ENCODE data around the gene AAK1. TPM values are rescaled to one million over a fixed set of nuclear protein-coding genes. Genes with fewer than 3 reads are reported as not detected.

The AAK1 gene
- total and polyA plus RNA-seq, 2 of the 13 experiments (the other 11 are each of a cell fraction or from before 2014, with no cell fraction given): 9.8 to 10.3 TPM

DNA sequence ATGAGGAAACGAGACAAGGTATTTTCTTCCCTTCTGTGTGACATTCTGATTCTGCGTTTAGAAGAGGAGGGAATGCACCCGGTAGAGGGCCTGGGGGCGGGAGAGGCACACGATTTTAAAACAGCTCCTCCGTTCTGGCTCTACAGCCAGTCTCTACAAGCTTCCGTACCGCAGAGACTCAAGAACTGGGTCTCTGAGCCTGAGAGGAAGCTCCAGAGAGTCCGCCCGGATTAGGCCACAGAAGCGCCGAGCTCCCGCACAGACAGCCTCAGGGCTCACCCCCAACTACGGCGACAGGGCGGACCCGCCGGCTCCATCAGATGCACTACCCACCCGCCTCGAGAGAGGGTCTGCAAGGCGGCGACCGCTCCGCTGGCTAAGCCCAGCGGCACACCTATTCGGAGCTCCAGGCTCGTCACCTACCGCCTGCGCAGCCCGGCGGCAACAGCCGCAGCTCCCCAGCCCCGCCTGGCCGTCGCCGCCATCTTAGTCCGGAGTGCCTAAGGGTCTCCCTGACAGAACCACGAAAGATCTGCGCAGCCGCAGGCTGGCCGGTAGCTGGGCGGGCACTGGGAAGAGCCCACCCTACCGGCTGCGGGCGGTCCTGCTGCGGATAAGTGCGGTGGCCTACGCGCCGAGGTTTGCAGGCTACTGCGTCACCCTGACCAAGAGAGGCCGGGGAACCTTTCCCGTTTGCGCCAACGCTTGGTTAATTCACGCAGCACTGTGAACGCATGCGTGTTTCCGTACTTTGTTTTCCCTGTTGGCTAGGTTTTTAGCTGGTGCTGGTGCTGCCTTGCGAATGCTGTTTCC lies 206.4 kb downstream of the AAK1 start, which contains the start of gene NFU1 (continued):
- TF ChIP-seq, protein P1, sequence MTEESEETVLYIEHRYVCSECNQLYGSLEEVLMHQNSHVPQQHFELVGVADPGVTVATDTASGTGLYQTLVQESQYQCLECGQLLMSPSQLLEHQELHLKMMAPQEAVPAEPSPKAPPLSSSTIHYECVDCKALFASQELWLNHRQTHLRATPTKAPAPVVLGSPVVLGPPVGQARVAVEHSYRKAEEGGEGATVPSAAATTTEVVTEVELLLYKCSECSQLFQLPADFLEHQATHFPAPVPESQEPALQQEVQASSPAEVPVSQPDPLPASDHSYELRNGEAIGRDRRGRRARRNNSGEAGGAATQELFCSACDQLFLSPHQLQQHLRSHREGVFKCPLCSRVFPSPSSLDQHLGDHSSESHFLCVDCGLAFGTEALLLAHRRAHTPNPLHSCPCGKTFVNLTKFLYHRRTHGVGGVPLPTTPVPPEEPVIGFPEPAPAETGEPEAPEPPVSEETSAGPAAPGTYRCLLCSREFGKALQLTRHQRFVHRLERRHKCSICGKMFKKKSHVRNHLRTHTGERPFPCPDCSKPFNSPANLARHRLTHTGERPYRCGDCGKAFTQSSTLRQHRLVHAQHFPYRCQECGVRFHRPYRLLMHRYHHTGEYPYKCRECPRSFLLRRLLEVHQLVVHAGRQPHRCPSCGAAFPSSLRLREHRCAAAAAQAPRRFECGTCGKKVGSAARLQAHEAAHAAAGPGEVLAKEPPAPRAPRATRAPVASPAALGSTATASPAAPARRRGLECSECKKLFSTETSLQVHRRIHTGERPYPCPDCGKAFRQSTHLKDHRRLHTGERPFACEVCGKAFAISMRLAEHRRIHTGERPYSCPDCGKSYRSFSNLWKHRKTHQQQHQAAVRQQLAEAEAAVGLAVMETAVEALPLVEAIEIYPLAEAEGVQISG (CRISPR knock-in tag; IDR thresholded peaks at IDR 0.05): peak; percentile 83; the same call in 1 of the 2 replicates
- TF ChIP-seq SNRNP70 (IDR thresholded peaks at IDR 0.05; ENCODE audit: low read depth, low read length) (no peak), HDAC2 (CRISPR knock-in tag; IDR thresholded peaks at IDR 0.05) (peak; percentile 86), ZNF850 (CRISPR knock-in tag; conservative IDR thresholded peaks at IDR 0.05) (no peak), RAD21 (CRISPR knock-in tag; IDR thresholded peaks at IDR 0.05) (peak; percentile 59), RFX5 (IDR thresholded peaks at IDR 0.05; ENCODE audit: low read depth, low read length) (peak; percentile 12; the same call in 1 of the 2 replicates), ZC3H4 (CRISPR knock-in tag; IDR thresholded peaks at IDR 0.05; ENCODE audit: borderline replicate concordance) (no peak), ZNF660 (CRISPR knock-in tag; IDR thresholded peaks at IDR 0.05; ENCODE audit: borderline replicate concordance, low read depth) (no peak), HDAC1 (CRISPR knock-in tag; IDR thresholded peaks at IDR 0.05) (peak; percentile 84), CCDC6 (CRISPR knock-in tag; IDR thresholded peaks at IDR 0.05) (no peak; the same call in 1 of the 2 replicates), TAF1 (CRISPR knock-in tag; IDR thresholded peaks at IDR 0.05) (peak; percentile 100), GZF1 (CRISPR knock-in tag; IDR thresholded peaks at IDR 0.05) (peak; percentile 87; the same call in 1 of the 2 replicates), MXI1 (IDR thresholded peaks at IDR 0.05; ENCODE audit: borderline replicate concordance, low read depth, low read length) (peak; percentile 77; the same call in 2 of the 3 replicates)
- TF ChIP-seq, protein P2, sequence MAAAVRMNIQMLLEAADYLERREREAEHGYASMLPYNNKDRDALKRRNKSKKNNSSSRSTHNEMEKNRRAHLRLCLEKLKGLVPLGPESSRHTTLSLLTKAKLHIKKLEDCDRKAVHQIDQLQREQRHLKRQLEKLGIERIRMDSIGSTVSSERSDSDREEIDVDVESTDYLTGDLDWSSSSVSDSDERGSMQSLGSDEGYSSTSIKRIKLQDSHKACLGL (CRISPR knock-in tag; IDR thresholded peaks at IDR 0.05): peak; percentile 80
- TF ChIP-seq, protein P3, sequence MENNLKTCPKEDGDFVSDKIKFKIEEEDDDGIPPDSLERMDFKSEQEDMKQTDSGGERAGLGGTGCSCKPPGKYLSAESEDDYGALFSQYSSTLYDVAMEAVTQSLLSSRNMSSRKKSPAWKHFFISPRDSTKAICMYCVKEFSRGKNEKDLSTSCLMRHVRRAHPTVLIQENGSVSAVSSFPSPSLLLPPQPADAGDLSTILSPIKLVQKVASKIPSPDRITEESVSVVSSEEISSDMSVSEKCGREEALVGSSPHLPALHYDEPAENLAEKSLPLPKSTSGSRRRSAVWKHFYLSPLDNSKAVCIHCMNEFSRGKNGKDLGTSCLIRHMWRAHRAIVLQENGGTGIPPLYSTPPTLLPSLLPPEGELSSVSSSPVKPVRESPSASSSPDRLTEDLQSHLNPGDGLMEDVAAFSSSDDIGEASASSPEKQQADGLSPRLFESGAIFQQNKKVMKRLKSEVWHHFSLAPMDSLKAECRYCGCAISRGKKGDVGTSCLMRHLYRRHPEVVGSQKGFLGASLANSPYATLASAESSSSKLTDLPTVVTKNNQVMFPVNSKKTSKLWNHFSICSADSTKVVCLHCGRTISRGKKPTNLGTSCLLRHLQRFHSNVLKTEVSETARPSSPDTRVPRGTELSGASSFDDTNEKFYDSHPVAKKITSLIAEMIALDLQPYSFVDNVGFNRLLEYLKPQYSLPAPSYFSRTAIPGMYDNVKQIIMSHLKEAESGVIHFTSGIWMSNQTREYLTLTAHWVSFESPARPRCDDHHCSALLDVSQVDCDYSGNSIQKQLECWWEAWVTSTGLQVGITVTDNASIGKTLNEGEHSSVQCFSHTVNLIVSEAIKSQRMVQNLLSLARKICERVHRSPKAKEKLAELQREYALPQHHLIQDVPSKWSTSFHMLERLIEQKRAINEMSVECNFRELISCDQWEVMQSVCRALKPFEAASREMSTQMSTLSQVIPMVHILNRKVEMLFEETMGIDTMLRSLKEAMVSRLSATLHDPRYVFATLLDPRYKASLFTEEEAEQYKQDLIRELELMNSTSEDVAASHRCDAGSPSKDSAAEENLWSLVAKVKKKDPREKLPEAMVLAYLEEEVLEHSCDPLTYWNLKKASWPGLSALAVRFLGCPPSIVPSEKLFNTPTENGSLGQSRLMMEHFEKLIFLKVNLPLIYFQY (CRISPR knock-in tag; IDR thresholded peaks at IDR 0.05; ENCODE audit: borderline replicate concordance): no peak
- TF ChIP-seq, protein P4, sequence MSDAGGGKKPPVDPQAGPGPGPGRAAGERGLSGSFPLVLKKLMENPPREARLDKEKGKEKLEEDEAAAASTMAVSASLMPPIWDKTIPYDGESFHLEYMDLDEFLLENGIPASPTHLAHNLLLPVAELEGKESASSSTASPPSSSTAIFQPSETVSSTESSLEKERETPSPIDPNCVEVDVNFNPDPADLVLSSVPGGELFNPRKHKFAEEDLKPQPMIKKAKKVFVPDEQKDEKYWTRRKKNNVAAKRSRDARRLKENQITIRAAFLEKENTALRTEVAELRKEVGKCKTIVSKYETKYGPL (CRISPR knock-in tag; IDR thresholded peaks at IDR 0.05): no peak
- TF ChIP-seq, protein P5, sequence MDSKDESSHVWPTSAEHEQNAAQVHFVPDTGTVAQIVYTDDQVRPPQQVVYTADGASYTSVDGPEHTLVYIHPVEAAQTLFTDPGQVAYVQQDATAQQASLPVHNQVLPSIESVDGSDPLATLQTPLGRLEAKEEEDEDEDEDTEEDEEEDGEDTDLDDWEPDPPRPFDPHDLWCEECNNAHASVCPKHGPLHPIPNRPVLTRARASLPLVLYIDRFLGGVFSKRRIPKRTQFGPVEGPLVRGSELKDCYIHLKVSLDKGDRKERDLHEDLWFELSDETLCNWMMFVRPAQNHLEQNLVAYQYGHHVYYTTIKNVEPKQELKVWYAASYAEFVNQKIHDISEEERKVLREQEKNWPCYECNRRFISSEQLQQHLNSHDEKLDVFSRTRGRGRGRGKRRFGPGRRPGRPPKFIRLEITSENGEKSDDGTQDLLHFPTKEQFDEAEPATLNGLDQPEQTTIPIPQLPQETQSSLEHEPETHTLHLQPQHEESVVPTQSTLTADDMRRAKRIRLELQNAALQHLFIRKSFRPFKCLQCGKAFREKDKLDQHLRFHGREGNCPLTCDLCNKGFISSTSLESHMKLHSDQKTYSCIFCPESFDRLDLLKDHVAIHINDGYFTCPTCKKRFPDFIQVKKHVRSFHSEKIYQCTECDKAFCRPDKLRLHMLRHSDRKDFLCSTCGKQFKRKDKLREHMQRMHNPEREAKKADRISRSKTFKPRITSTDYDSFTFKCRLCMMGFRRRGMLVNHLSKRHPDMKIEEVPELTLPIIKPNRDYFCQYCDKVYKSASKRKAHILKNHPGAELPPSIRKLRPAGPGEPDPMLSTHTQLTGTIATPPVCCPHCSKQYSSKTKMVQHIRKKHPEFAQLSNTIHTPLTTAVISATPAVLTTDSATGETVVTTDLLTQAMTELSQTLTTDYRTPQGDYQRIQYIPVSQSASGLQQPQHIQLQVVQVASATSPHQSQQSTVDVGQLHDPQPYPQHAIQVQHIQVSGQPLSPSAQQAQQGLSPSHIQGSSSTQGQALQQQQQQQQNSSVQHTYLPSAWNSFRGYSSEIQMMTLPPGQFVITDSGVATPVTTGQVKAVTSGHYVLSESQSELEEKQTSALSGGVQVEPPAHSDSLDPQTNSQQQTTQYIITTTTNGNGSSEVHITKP (CRISPR knock-in tag; IDR thresholded peaks at IDR 0.05; ENCODE audit: low read depth): peak; percentile 71; the same call in 1 of the 2 replicates
